ENCODE data around the gene WASHC3.
"Not testable (repeated sequence)": the region's sequence is repeated elsewhere in the genome, so short reads cannot be mapped to it uniquely, and the experiment has no call there.

WASHC3 gene

DNA sequence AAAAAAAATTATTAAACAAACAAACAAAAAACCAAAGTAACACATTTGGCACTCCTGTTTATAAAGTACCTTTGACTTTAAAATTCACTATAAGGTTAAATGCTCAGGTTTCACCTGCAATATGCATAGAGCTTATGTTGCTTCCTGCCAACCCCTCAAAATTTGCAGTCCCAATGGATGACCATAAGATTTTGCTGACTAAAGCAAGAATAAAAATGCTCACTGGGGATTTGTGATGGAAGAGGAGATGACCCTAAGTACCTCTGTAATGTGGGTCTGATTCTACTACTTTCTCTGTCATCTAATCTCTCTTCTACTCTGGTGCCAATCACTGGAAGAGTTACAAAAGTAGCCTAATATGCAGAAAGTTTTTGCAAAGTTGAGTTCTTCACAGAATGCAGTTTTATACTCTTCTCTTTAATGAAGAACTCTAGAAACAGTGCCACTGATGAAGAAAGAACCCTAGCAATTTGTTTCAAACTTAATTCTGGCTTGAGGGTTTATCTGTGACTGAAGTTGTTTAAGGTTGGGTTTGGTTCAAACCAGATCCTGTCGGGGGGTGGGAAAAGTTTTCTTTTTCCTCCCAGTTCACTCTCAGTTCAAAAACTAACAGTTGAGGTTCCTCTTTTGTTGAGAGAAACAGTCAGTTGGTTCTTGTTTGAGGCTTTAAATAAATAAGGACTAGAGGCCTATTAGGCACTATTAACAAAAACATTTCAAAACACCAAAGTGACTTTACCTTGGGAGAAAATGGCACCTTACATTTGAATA lies 10.9 kb downstream of the WASHC3 start:
- DNase-seq (ENCODE audit: low read depth), result no peak

DNA sequence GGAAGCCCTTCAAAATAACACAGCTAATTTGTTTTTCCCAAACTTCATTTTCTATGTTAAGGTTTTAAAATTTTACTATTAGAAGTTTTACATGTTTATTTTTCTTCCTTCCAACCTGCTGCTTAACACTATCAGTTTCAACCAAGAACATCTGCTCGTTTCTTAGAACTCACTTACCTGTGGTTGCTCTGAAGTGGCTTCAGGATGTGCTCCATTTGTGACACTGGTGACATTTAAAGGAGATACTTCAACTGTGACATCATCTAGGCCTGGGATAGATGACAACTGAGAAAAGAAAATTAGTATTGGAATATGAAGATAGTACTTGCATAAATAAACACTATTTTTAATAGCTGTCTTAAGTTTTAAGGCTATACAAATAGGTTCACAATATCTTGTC lies 17.9 kb downstream of the WASHC3 start:
- no peak for DNase-seq (ENCODE audit: low read depth)

DNA sequence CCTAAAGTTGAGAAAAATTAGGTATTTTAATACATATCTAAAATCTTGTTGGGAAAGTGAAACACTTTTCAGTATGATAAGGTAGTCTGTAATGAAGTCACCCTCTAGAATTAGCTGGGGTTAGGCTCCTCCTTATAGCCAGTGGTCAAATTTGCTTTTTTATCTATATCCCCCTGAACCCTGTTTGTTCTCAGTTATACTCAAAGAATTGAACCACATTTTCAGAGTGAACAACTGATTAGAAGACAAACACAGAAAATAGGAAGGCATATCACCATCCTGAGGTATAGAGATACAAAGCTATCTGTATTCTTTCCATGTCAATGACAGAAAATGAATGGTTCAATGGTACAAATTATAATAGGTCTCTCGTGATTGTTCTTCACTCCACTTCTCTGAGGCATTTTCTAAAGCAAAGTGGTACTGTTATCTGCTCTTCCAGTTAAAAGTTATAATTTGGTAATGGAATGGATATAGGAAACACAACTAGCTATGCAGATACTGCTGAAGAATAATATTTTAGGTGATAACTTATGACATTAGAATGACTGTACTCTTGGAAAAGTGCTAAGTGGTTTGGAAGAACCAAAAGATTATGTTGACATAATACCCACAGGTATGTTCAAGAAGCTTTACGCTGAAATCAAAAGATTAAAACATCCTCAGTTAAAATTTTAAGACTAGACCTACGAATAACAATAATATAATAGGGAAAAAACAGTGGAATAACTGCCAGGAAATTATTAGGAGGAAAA lies 27.6 kb downstream of the WASHC3 start:
- no peak for DNase-seq (ENCODE audit: low read depth)

DNA sequence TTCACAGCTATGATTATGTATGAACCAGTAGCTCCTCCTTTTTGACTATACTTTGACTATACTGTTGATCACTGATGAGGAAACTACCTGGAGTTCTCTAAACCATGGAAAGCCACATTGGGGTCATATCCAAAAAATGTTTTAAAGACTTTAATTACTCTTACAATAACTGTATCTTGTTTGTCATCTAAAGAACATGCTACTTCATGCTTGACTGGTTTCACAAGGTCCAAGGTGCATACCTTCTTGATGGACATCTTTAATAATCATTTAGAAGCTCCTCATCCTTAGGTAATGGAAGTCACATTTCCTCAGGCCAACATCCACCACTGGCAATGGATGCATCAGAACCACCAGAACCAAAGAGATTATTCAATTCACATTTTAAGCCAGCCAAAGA lies 29.9 kb downstream of the WASHC3 start:
- DNase-seq (ENCODE audit: low read depth), result no peak

DNA sequence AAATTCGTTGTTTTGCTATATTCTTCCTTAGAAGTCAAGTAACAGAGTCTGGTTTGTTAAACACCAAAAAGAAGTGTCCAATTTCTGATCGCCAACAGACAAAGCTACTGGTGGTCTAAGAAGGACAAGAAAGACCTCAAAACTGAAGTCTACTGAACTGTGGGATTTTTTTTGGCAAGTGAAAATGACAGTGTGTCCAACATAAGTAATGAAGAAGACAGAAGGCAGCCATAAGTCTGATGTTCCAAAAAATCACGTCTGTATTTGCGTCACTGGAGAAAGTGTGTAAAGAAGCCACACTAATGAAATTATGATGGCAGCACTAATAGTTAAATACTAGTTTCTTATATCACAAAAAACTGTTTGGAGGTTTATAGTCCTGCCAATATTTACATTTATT lies 32.6 kb downstream of the WASHC3 start:
- no peak for DNase-seq (ENCODE audit: low read depth)

DNA sequence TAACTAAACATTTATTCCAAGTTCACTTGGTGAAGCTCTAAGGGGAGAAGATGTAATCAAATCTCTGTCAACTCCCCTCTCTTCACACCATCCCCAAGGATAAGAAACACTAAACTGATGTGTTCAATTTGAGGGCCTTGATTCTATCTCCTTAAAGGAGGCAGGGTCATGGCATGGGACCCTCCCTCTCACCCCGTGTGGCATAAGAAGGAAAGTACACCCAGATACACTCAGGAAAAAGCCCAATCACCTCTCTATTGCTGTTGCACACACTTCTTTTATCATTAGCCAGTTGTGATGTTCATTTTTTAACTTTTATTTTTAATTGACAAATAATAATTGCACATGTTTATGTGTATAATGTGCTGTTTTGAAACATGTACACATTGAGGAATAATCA lies 35.1 kb downstream of the WASHC3 start:
- DNase-seq (ENCODE audit: low read depth), result no peak

DNA sequence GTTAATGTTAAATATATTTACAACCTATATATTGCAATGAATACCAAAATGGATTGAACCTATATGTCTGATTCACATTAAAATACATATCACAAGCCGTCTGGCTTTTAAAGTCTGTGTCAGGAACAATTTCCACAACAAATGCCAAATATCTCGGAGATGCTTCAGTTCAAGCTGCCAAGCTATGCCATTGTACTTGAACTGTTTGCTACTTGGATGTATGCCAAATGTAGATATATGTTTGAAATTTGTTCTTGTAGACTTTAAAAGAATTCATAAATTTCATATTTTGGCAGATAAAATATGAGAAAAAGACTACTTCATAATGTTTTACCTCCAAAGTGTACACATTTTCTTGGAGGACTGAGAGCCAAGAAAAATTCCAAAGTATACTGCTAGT lies 37.0 kb downstream of the WASHC3 start:
- DNase-seq (ENCODE audit: low read depth), result no peak

DNA sequence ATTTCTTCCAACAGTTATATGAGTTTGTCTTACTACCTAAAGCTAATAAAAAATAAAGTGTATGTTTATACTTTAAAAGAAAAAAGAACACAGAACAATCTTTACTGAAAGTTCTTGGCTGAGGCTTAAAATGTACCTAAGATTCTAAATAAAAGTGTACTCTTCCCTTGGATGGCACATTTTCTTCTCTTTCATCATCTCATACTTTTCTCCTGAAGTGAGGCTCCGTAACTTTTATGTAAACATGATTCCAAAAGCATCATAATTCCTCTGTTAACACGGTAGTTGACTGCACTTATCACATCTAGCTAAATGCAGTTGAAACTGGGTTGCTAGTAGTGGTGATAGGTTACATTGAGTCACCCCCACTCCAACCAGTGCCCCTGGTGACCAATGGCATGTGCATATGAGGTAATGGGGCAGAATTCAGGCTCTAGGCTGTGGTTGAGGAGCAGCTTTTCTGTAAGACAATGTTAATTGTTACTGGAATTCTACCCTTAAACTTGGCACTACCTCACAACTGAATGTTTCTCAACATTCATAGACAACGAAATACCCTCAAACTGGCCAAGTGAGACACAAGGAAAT lies 38.4 kb downstream of the WASHC3 start:
- no peak for DNase-seq (ENCODE audit: low read depth)

DNA sequence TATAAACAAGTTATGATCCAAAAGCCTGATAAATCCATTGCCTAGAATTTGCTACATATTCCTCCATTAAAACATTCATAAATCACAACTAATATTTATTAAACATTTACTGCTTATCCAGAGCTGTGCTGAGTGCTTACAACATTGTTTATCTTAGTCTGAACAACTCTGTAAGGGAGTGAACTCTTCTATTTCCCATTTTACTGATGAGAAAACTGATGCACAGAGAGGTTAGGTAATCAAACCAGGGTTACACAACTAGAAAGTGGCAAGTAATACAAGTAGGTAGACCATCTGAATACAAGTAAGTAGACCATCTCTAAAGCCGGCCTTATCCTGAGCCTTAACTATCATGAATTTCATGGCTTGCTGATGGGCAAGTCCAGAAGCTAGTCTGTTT lies 39.5 kb downstream of the WASHC3 start:
- DNase-seq (ENCODE audit: low read depth), result no peak

DNA sequence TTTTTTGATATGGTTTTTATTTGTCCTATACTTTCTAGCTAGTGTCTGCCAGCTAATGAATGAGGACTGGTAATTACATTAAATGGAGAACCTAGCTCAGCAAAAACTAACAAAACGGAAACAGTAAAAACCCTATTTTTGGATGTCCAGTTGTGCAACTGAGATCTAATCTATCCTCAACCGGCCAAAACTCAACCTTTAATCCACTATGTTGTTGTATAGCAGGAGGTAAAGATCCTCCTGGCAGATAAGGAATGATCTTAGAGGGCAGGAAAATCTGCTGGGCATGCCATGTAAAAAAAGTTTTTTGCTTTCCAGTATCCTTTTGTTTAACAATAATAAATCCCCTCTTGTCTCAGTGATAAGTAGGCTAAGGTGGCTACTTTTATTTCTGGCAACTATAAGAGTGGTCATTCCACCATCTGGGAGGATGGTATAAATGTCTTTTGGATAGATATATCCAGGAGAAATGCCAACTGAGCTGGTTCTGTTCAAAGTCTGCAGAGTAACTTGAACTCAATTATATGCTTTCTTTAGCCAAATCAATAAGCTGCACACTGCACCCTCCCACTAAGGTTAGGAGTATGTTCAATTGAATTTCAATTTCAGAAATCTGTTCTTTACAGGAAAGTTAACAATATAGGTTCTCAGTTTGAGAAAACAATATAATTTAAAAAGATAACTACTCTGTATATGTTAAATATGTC lies 40.1 kb downstream of the WASHC3 start:
- no peak for DNase-seq (ENCODE audit: low read depth)

DNA sequence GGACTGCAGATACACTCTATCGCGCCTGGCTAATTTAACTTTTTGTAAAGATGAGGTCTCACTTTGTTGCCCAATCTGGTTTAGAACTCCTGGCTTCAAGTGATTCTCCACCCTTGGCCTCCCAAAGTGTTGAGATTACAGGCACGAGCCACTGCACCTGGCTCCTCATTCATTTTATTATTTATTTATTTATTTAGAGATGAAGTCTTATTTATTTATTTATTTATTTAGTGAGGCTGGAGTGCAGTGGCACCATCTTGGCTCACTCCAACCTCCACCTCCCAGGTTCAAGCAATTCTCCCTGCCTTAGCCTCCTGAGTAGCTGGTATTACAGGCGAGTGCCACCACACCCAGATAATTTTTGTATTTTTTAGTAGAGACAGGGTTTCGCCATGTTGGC lies 43.2 kb downstream of the WASHC3 start:
- not testable (repeated sequence) for DNase-seq (ENCODE audit: low read depth)

DNA sequence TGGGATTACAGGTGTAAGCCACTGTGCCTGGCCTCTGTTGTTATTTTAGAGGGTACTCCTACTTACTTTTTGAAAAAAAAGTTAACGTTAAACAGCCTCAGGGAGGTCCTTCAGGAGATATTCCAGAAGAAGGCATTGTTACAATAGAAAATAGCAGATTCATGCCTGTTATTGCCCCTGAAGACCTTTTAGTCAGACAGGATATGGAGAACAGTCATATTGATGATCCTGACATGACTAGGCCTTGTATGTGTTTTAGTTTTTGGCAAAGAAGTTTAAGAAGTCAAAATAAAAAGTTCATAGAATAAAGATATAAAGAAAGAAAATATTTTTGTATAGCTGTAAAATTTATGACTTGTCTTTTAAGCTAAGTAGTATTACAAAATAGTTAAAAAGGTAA lies 45.3 kb downstream of the WASHC3 start:
- no peak for DNase-seq (ENCODE audit: low read depth)

DNA sequence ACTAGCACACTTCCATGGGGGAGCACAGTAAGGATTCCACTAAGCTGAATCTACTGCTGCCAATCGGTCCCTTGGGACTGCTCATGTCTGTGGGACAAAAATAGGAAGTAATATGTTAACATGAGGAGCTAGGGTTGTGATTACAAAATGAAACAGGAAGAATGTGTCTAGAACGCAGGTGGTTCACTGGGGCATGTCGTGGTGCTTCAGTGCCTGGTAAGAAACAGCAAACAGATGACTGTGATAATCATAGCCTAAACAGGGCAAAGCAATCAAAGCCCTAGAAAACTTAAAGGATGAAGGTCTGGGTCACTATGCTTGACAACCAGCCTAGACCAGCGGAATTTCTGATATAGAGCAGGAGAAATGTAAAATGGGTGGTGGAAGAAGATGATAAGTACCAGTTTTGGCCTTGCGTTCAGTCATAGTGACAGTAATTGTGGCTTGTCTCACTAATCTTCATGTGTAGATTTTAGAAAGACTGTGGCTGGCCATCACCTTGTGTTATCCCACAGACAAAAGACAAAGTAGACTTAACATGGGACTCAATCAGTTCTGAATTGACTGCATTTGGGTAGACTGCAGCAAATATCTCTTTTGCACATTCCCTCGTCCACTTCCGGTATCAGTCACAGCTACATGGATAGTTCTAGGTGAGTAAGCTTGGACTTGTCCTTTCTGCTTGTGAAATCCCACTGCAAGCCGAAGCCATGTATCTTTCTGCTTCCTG lies 51.4 kb downstream of the WASHC3 start:
- no peak for DNase-seq (ENCODE audit: low read depth)

DNA sequence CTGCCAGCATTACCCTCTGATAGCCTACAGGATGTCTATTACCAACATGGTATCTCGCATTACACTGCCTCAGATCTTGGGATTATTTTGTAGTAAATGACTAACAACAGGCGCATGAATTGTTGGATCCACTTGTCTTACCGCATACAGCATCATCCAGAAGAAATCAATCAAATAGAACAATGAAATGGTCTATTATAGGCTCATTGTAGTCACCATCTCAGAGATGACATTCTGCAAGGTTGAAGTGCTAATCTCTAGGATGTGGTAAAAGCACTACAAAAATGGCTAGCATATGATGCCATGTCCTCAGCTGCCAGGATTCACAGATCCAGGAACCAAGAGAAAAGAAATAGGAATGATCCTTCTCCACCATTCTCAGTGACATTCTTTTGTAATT lies 52.0 kb downstream of the WASHC3 start:
- no peak for DNase-seq (ENCODE audit: low read depth)

DNA sequence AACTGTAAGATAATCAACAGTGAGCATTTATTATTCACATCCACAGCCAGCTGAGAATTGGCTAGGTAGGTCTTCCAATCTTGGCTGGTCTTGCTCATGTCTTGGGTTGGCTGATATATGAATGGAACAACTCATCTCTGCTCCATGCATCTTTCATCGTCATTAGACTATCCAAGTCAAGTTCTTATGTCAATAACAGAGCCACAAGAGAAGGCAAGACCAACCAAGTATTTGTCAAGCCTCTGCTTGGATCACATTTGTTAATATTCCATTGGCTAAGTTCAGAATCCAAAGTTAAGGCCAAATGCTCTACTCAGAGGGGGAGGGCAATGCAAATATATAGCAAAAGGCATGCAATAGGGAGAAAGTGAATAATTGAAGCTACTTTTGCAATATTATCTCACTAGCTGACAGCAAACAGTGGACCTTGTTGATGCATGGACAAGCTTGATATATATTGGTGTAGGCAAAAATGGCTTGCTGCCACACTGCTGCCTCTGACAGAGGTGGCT lies 53.1 kb downstream of the WASHC3 start:
- no peak for DNase-seq (ENCODE audit: low read depth)

DNA sequence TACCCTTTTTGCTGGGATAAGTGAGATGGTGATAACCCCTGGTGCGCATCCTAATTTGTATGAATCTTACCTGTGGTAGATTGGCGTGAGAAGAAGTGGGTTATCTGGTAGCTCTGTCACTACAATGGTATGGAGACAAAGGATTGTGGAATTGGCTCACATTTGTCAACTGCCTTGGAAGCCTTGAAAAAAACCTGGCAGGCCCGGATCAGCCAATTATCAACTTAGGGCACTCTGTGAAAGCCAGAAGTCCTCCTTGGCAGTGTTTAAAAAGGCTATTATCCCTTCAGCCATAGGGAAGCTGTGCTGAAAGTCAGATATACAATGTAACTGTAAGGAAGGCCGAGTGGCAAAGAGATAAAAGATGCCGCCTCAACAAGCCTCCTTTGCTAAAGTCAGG lies 56.5 kb downstream of the WASHC3 start:
- no peak for DNase-seq (ENCODE audit: low read depth)

DNA sequence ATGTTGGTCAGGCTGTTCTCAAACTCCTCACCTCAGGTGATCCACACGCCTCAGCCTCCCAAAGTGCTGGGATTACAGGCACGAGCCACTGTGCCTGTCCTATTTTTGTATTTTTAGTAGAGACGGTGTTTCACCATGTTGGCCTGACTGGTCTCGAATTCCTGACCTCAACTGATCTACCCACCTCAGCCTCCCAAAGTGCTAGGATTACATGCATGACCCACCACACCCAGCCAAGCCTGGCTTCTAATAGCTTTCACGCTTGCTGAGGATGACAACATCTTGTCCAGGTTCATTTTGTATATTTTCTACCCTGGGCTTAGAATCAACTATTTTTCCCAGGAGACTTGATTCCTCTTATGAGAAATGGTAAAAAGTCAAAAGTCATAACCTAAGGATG lies 64.7 kb downstream of the WASHC3 start:
- no peak for DNase-seq (ENCODE audit: low read depth)

DNA sequence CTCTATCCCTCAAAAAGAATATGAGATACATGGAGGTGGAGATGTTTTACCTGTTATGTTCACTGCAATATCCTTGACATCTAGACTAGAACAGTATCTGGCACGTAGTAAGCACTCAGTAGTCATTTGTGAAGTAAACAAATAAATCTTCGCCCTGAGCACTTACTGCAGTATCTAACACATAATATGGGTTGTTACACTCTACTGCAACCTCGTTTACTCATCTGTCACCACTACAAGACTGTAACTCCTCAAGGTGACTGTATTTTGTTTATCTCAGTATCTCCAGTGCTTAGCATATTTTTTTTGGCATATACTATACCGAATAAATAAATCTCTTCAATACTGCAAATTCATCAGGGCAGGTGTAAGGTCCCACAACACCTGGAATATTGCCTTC lies 66.1 kb downstream of the WASHC3 start:
- no peak for DNase-seq (ENCODE audit: low read depth)

DNA sequence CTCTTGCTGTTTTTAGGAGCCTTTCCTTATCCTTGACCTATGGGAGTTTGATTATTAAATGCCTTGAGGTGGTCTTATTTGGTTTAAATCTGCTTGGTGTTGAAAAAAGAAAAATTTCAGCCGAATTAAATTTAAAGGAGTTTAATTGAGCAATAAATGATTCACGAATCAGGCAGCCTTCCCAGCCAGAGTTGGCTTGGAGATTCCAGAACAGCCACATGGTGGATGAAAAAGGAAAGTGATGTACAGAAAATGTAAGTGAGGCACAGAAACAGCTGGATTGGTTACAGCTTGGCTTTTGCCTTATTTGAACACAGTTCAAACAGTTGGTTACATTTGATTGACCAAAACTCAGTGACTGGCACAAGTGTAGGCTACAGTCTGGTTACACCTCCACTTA lies 69.7 kb downstream of the WASHC3 start:
- no peak for DNase-seq (ENCODE audit: low read depth)

DNA sequence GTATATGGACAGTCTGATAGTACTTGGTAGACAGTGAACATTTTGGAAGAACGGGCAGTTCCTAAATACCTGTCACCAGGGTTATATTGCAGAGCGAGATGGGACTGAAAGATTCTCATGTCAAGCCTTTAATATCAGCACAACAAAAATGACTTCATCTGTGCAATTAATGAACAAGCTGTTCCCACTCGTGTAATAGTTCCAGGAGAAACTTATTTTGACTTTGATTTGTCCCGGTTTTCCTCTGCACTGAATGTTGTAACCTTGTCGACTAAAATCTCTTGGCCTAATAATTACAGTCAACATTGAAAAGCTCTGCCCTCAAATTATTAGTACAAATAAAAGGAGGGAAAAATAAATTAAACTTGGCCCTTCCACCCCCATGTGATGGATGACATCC lies 79.5 kb downstream of the WASHC3 start:
- no peak for DNase-seq (ENCODE audit: low read depth)

DNA sequence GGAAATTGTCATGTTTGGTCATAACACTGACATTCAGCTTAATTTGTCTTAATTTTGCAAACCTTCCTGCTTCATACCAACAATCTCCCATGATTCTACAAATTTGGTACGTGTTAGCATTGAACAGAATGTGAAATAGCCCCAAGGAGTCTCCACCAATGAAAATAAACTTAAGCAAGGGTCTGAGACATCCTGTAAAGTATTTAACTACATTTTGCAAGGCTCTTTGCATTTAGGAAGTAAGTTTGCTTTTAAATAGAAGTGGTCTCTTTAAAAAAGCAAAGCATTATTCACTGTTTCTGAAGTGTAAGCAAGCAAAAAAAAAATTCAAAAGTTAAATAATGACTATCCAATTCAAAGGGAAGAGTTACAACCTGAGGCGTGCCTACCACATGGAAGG lies 79.9 kb downstream of the WASHC3 start:
- no peak for DNase-seq (ENCODE audit: low read depth)

DNA sequence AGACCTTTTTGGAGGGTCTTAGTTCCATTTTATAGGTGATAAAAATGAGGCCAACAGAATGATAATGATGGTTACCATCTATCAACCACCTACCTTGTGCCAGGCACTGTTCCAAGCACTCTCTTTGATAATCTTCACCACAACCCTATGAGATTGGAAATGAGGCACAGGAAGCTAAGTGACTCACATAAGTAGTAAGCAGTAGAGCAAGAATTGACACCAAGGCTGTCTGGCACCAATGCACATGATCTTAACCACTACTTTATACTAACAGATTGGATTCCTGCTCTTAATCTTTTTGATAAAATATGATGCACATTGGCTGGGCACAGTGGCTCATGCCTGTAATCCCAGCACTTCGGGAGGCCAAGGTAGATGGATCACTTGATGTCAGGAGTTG lies 93.0 kb downstream of the WASHC3 start:
- DNase-seq (ENCODE audit: low read depth), result no peak
